KMS-11 (cell line): Measurements from ENCODE around the gene PRIM1.

Experiments used
- H2AFZ ChIP-seq: fragments of 200-600 bp; sonication (generic); 2 replicates; pipeline ENCODE4 v1.6.1; 2016; ENCODE audit warnings: antibody characterized with exemption, mixed run types, low read depth
- H3K27ac ChIP-seq: fragments of 200-600 bp; sonication (generic); 2 replicates; pipeline ENCODE4 v1.6.1; 2016; ENCODE audit warnings: mild to moderate bottlenecking, mixed run types
- H3K27me3 ChIP-seq: fragments of 200-600 bp; sonication (generic); 2 replicates; pipeline ENCODE4 v1.6.1; 2017; ENCODE audit warnings: mild to moderate bottlenecking, low read depth, mixed run types, moderate library complexity; ENCODE audit not compliant: insufficient read depth
- H3K36me3 ChIP-seq: fragments of 200-600 bp; sonication (generic); 2 replicates; pipeline ENCODE4 v1.6.1; 2017; ENCODE audit warnings: mild to moderate bottlenecking, mixed run types; ENCODE audit not compliant: insufficient read depth
- H3K4me1 ChIP-seq: fragments of 200-600 bp; sonication (generic); 2 replicates; pipeline ENCODE4 v1.6.1; 2016; ENCODE audit warnings: mild to moderate bottlenecking, low read depth, mixed run types; ENCODE audit not compliant: poor library complexity, severe bottlenecking
- H3K4me2 ChIP-seq: fragments of 200-600 bp; sonication (generic); 2 replicates; pipeline ENCODE4 v1.7.0; 2016; ENCODE audit warnings: mild to moderate bottlenecking, mixed run types
- H3K4me3 ChIP-seq: fragments of 200-600 bp; sonication (generic); IDR thresholded peaks from 2 replicates; pipeline ENCODE4 v1.6.1; 2017; ENCODE audit warnings: low read depth, low read length, mixed read lengths; ENCODE audit not compliant: insufficient read depth
- H3K79me2 ChIP-seq: fragments of 200-600 bp; sonication (generic); 2 replicates; pipeline ENCODE4 v1.6.1; 2016; ENCODE audit warnings: low read depth, mixed run types; ENCODE audit not compliant: insufficient read depth
- H3K9ac ChIP-seq: fragments of 200-600 bp; sonication (generic); 2 replicates; pipeline ENCODE4 v1.6.1; 2016; ENCODE audit warnings: mild to moderate bottlenecking, mixed run types
- H4K20me1 ChIP-seq: fragments of 200-600 bp; sonication (generic); 2 replicates; pipeline ENCODE4 v1.6.1; 2016; ENCODE audit warnings: mild to moderate bottlenecking, mixed run types; ENCODE audit not compliant: insufficient read depth
- CTCF ChIP-seq: fragments of 200-600 bp; sonication (generic); conservative IDR thresholded peaks from 2 replicates; pipeline ENCODE4 v1.6.1; 2017; ENCODE audit warnings: low read depth, mild to moderate bottlenecking, antibody characterized with exemption, low read length, moderate library complexity, mixed read lengths

PRIM1 gene

DNA sequence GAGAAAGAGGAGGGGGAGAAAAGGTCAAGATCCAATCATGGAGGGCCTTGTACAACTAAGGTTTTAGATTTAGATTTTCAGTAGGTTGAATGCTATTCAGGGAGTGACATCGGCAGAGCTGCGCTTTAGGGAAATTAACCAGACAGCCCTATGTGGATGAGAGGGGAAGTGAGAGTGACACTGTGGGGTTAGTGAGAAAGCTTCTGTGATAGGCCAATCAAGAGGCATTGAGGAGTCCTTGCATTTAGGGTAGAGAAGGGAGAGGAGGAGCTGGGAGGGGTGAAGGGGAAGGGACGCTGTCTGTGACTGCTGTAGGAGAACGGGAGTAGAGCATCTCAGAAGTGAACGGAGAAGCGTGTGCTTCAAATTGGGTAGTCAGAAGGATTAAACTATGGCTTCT, 14.4 kb upstream of the PRIM1 start:
- no peak overlapping the region for H2AFZ ChIP-seq

DNA sequence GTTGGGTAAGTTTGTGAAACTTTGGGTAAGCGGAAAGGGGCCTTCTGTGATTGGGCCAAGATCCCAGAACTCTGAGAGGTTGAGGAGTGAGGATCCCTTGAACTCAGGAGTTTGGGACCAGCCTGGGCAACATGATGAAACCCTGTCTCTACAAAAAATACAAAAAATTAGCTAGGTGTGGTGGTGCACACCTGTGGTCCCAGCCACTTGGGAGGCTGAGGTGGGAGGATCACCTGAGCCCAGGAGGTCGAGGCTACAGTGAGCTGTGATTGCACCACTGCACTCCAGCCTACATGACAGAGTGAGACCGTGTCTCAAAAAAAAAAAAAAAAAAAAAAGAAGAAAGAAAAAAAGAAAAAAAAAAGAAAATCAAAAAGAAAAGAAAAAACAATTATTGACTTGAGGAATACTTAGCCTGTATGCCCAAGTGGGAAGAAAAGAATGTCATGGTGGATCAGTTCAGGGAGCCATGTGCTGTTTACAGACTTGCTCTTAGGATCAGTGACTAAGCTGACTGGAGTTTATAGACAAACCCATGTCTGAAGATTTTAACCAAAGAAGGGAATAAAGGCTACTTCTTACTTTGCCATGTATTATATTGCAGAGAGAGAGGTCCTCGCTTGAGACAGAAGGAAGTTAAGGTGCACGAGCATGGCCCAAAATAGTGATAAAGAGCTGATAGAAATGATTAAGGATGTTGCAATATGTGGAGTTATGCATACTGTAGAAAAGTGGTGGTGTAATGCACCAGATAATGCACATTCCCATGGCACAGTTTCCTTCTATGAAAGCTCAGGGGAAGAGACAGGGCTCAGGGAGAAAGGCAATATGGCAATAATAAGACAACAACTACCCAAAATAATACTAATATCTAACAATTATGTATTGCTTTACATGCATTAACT, 11.9 kb upstream of the PRIM1 start:
- TF ChIP-seq CTCF = no peak
- Histone ChIP-seq H3K79me2 (no peaks in the 10 kb centered on the region), H2AFZ (no peak overlapping the region), H3K4me2 (no peak overlapping the region), H3K9ac (no peak overlapping the region), H3K4me1 (no peaks in the 10 kb centered on the region), H3K27me3 (no peaks in the 10 kb centered on the region), H3K27ac (no peak overlapping the region), H3K36me3 (no peaks in the 10 kb centered on the region), H3K4me3 (no peak overlapping the region), H4K20me1 (no peaks in the 10 kb centered on the region)

More for the DNA sequence above, 14.4 kb upstream of the PRIM1 start:
- no peaks in the 10 kb centered on the region for H3K27me3 ChIP-seq
- H3K79me2 ChIP-seq = no peaks in the 10 kb centered on the region
- H3K4me3 ChIP-seq = no peak overlapping the region
- no peaks in the 10 kb centered on the region for H3K4me1 ChIP-seq
- TF ChIP-seq CTCF = no peak
- no peaks in the 10 kb centered on the region for H4K20me1 ChIP-seq
- no peak overlapping the region for H3K27ac ChIP-seq
- no peaks in the 10 kb centered on the region for H3K36me3 ChIP-seq
- H3K4me2 ChIP-seq = no peak overlapping the region
- H3K9ac ChIP-seq = no peak overlapping the region

DNA sequence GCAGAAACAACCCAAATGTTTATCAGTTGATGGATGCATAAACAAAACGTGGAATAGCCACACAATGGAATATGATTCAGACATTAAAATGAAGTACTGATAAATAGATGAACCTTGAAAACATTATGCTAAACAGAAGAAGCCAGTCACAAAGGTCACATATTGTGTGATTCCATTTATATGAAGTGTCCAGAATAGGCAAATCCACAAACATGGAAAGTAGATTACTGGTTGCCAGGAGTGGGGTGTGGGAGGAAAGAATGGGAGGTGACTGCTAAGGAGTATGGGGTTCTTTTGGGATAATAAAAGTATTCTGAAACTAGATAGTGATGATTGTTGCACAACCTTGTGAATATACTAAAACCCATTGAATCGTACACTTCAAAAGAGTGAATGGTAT, 9.7 kb upstream of the PRIM1 start:
- TF ChIP-seq CTCF = no peak
- Histone ChIP-seq H3K27me3 (no peaks in the 10 kb centered on the region), H4K20me1 (no peaks in the 10 kb centered on the region), H3K27ac (no peak overlapping the region), H3K4me3 (no peak overlapping the region), H2AFZ (no peak overlapping the region), H3K9ac (no peak overlapping the region), H3K36me3 (no peaks in the 10 kb centered on the region), H3K4me2 (no peak overlapping the region), H3K79me2 (no peaks in the 10 kb centered on the region), H3K4me1 (peaks cover 6% of the 10 kb centered on the region)

GRCh38 chr12:56760460-56760859, 8.3 kb upstream of the PRIM1 start:
- Histone ChIP-seq H3K79me2 (no peaks in the 10 kb centered on the region), H3K4me3 (no peak overlapping the region), H3K4me2 (no peak overlapping the region), H3K36me3 (no peaks in the 10 kb centered on the region), H4K20me1 (no peaks in the 10 kb centered on the region), H3K27me3 (no peaks in the 10 kb centered on the region), H3K4me1 (peaks cover 11% of the 10 kb centered on the region), H3K27ac (no peak overlapping the region), H3K9ac (no peak overlapping the region), H2AFZ (no peak overlapping the region)
- TF ChIP-seq CTCF = no peak
